DND-41 (cell line): Measurements from ENCODE around the gene OR51F2.

Experiments
- ATAC-seq: fragments of 200-7000 bp; cut with Tn5 transposase; 3 replicates; pipeline ENCODE4 v1.9.1; 2021; ENCODE audit warnings: low read depth; ENCODE audit not compliant: insufficient read depth
- DNase-seq: peaks from one replicate; pipeline ENCODE4 v3.0.0-alpha.2; 2020
- H2AFZ ChIP-seq: 2 replicates; pipeline ENCODE4 v1.6.0; 2012; ENCODE audit warnings: low read depth, low read length
- H3K27ac ChIP-seq: 2 replicates; pipeline ENCODE4 v1.5.1; 2012; ENCODE audit warnings: low read length, inconsistent platforms
- H3K27me3 ChIP-seq: fragments of 200-600 bp; sonication (generic); 2 replicates; pipeline ENCODE4 v1.6.0; 2012; ENCODE audit warnings: low read length, mild to moderate bottlenecking, inconsistent platforms; ENCODE audit not compliant: insufficient read depth, poor library complexity
- H3K36me3 ChIP-seq: 2 replicates; pipeline ENCODE4 v1.5.1; 2012; ENCODE audit warnings: low read length, inconsistent platforms; ENCODE audit not compliant: insufficient read depth
- H3K4me1 ChIP-seq: 2 replicates; pipeline ENCODE4 v1.5.1; 2012; ENCODE audit warnings: mild to moderate bottlenecking, low read length; ENCODE audit not compliant: insufficient read depth
- H3K4me2 ChIP-seq: 2 replicates; pipeline ENCODE4 v1.6.0; 2012; ENCODE audit warnings: mild to moderate bottlenecking, moderate library complexity, low read length, inconsistent platforms; ENCODE audit not compliant: insufficient read depth
- H3K4me3 ChIP-seq, 2 experiments: fragments of 200-600 bp in 1 of 2; shearing (Covaris generic) in 1 of 2; 2 replicates each; pipeline ENCODE4 v1.5.1; 2012 to 2016; ENCODE audit warnings: inconsistent platforms in 2 of 2, low read length in 2 of 2, mild to moderate bottlenecking in 2 of 2, low read depth in 1 of 2, moderate library complexity in 1 of 2
- H3K79me2 ChIP-seq: 2 replicates; pipeline ENCODE4 v1.6.0; 2012; ENCODE audit warnings: low read length, inconsistent platforms; ENCODE audit not compliant: insufficient read depth
- H3K9ac ChIP-seq: 2 replicates; pipeline ENCODE4 v1.6.0; 2012; ENCODE audit warnings: low read depth, mild to moderate bottlenecking, inconsistent platforms, low read length, moderate library complexity
- H3K9me3 ChIP-seq: 2 replicates; pipeline ENCODE4 v1.5.1; 2012; ENCODE audit warnings: low read length, moderate library complexity, mild to moderate bottlenecking, inconsistent platforms; ENCODE audit not compliant: insufficient read depth, severe bottlenecking
- H4K20me1 ChIP-seq: 2 replicates; pipeline ENCODE4 v1.6.0; 2012; ENCODE audit warnings: low read length; ENCODE audit not compliant: insufficient read depth
- EZH2 ChIP-seq: IDR thresholded peaks from 3 replicates; pipeline ENCODE4 v1.6.1; 2012; ENCODE audit warnings: borderline replicate concordance, low read depth, mild to moderate bottlenecking, moderate library complexity, low read length, inconsistent platforms; ENCODE audit not compliant: severe bottlenecking
- TF ChIP-seq, protein P1 (sequence below): IDR thresholded peaks from 2 replicates; pipeline ENCODE4 v1.5.1; 2012; ENCODE audit warnings: borderline replicate concordance, low read length, moderate library complexity, mild to moderate bottlenecking; ENCODE audit not compliant: poor library complexity, severe bottlenecking; ENCODE audit errors: extremely low read depth

Gene OR51F2

DNA sequence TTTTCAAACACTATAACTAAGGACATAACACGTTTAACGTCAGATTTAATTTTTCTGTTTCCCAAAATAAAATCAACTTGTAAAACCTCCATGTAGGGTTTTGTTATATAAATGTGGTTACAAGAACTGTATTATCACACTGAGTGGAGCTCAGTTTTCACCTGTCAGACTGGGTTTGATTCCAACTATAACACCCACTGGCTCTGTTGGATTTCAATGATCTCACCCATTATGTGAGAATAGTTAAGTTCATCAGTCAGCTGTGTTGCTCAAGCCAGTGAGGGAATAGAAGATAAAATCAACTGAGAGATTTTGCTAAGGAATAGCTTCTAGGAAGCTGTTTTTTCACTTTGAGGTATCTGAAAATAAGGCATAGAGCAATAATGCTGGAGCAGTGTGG, 11.9 kb upstream of the OR51F2 start:
- no peak overlapping the region for H3K9ac ChIP-seq
- no peak overlapping the region for H3K4me2 ChIP-seq
- no peaks in the 10 kb centered on the region for H3K79me2 ChIP-seq
- H3K9me3 ChIP-seq = no peaks in the 10 kb centered on the region
- H3K4me1 ChIP-seq = no peaks in the 10 kb centered on the region
- H4K20me1 ChIP-seq = no peaks in the 10 kb centered on the region
- TF ChIP-seq, protein P1, sequence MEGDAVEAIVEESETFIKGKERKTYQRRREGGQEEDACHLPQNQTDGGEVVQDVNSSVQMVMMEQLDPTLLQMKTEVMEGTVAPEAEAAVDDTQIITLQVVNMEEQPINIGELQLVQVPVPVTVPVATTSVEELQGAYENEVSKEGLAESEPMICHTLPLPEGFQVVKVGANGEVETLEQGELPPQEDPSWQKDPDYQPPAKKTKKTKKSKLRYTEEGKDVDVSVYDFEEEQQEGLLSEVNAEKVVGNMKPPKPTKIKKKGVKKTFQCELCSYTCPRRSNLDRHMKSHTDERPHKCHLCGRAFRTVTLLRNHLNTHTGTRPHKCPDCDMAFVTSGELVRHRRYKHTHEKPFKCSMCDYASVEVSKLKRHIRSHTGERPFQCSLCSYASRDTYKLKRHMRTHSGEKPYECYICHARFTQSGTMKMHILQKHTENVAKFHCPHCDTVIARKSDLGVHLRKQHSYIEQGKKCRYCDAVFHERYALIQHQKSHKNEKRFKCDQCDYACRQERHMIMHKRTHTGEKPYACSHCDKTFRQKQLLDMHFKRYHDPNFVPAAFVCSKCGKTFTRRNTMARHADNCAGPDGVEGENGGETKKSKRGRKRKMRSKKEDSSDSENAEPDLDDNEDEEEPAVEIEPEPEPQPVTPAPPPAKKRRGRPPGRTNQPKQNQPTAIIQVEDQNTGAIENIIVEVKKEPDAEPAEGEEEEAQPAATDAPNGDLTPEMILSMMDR = no peak
- TF ChIP-seq EZH2 = no peak
- H2AFZ ChIP-seq = no peak overlapping the region
- H3K27me3 ChIP-seq = peaks cover 2% of the 10 kb centered on the region
- H3K27ac ChIP-seq = no peak overlapping the region
- ATAC-seq = no peak
- DNase-seq = no peak
- no peak overlapping the region for H3K4me3 ChIP-seq
- H3K36me3 ChIP-seq = no peaks in the 10 kb centered on the region

DNA sequence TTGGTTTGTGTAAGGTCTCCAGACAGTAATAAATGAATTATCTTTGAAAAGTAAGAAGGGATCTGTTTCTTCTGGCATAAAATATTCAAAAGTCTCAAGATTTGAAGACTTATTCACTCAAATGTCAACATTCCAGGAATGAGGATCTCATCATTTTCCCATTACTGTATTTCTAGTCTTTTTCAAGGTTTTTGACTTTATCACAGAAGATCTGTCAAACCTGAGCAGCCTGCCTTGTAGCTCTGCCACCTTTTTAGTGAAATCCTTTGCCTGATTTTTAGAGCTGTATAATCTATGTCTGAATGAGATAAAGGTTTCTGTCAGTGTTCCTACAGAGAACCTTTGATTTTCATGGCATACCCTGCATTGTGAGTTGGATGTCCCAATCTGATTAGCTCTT, 4.0 kb downstream of the OR51F2 start:
- Histone ChIP-seq H3K4me2 (no peak overlapping the region), H3K27ac (no peak overlapping the region), H3K4me1 (no peaks in the 10 kb centered on the region), H3K9me3 (no peaks in the 10 kb centered on the region), H2AFZ (no peak overlapping the region), H3K36me3 (no peaks in the 10 kb centered on the region), H3K27me3 (no peaks in the 10 kb centered on the region), H3K79me2 (no peaks in the 10 kb centered on the region), H3K4me3 (no peak overlapping the region), H4K20me1 (no peaks in the 10 kb centered on the region), H3K9ac (no peak overlapping the region)
- TF ChIP-seq, protein P1 = no peak
- TF ChIP-seq EZH2 = no peak
- DNase-seq (no peak), ATAC-seq (no peak)

DNA sequence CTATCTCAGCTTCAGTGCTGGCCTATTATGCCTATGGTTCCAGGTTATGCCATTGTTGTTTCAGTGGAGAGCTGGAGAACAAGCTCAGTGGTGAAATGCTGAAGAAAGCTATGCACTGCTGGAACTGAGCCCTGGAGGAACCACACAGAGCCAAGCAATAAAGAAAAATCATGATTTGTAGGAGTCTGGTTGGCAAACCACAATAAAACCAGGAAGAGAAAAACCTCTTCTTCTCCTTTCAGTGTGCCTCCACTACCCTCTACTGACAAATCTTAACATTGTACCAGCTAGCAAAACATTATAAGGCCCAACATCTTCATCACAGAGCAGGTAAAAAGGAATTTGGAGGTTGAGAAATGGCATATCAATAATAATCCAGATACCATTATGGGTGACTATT, 5.3 kb downstream of the OR51F2 start:
- H2AFZ ChIP-seq = no peak overlapping the region
- ATAC-seq (no peak), DNase-seq (no peak)
- no peak overlapping the region for H3K4me2 ChIP-seq
- H3K36me3 ChIP-seq = no peaks in the 10 kb centered on the region
- H3K27me3 ChIP-seq = no peaks in the 10 kb centered on the region
- H3K4me1 ChIP-seq = no peaks in the 10 kb centered on the region
- no peak overlapping the region for H3K9ac ChIP-seq
- TF ChIP-seq, protein P1 = peak; percentile 22
- TF ChIP-seq EZH2 = no peak
- no peaks in the 10 kb centered on the region for H3K9me3 ChIP-seq
- no peak overlapping the region for H3K4me3 ChIP-seq
- H3K27ac ChIP-seq = no peak overlapping the region
- no peaks in the 10 kb centered on the region for H4K20me1 ChIP-seq
- no peaks in the 10 kb centered on the region for H3K79me2 ChIP-seq

DNA sequence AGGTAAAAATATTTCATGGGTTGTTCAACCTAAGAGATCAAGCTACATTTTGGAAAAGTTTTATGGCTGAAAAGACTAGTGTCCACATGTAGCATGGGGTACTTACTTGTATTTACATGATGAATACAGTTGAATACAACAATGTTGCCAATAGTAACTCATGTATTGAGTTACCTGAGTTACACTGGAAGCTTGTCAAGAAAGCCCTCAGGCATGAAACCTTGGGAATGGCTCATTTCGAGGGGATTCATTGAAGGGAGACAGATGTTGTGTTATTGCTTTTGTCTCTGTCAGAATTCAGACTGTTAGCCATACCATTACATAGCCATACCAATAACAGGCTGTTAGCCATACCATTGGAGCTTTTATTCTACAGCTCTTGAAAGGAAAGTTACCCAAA, 9.2 kb downstream of the OR51F2 start:
- H2AFZ ChIP-seq = no peak overlapping the region
- peaks cover 4% of the 10 kb centered on the region for H3K27me3 ChIP-seq
- DNase-seq = no peak
- no peak overlapping the region for H3K4me2 ChIP-seq
- H3K36me3 ChIP-seq = no peaks in the 10 kb centered on the region
- no peak overlapping the region for H3K9ac ChIP-seq
- H3K79me2 ChIP-seq = no peaks in the 10 kb centered on the region
- H3K27ac ChIP-seq = no peak overlapping the region
- no peaks in the 10 kb centered on the region for H3K9me3 ChIP-seq
- no peaks in the 10 kb centered on the region for H4K20me1 ChIP-seq
- ATAC-seq = no peak
- H3K4me3 ChIP-seq = no peak overlapping the region
- H3K4me1 ChIP-seq = no peaks in the 10 kb centered on the region
- TF ChIP-seq EZH2 = no peak
- TF ChIP-seq, protein P1 = no peak
